Measurements from ENCODE around the gene TUBB. TPM values are rescaled to one million over a fixed set of nuclear protein-coding genes. Genes with fewer than 3 reads are reported as not detected.

Gene TUBB
- total and polyA plus RNA-seq, 9 of the 15 experiments (the other 6 are each of a cell fraction or from before 2014, with no cell fraction given): 971 to 2,870 (median 1,478) TPM

GRCh38 chr6:30732237-30732943 lies 12.2 kb downstream of the TUBB start:
- no peaks in the 10 kb centered on the region for H3K9me1 ChIP-seq (ENCODE audit: control insufficient read depth, insufficient read depth, low read length)
- in situ Hi-C loops (cut with MboI) (no loop called here), intact Hi-C loops (cut with micrococcal nuclease) (loop anchor here (5.0 kb wide), 2 partner anchors 190 to 355 kb away; no protein-coding TSS in a partner anchor)
- 89% methylated on average over 12 of the region's 12 CpGs for WGBS (ENCODE audit: insufficient coverage, low coverage, missing lambda C conversion rate)
- no peak overlapping the region for H2AFZ ChIP-seq (ENCODE audit: low read depth, low read length)
- peaks cover 77% of the 10 kb centered on the region for H3K36me3 ChIP-seq (ENCODE audit: control insufficient read depth, insufficient read depth, low read length)
- H4K20me1 ChIP-seq (replicated peaks; ENCODE audit: control insufficient read depth, insufficient read depth, low read length): 0 out of 2 replicates have a peak, but pooled peaks cover 4% of the 10 kb centered on the region
- CTCF ChIA-PET (ENCODE audit: low intra/inter-chr PET ratio): interaction anchor here (0.7 kb wide), 1 partner anchor 187 kb away, joined by 3 read pairs; no protein-coding TSS in a partner anchor
- H3K27ac ChIP-seq (ENCODE audit: extremely low read depth, low read depth, low read length): no peak overlapping the region
- H3K4me1 ChIP-seq (replicated peaks in 1 of 2; ENCODE audit: control insufficient read depth in 2 of 2, insufficient read depth in 2 of 2, low read length in 2 of 2): peaks cover 2 to 12% of the 10 kb centered on the region in 2 experiments
- no TSS peak for BruUV-seq (replicated peaks)
- no peak overlapping the region for H3K9ac ChIP-seq (ENCODE audit: insufficient read depth in 1 of 2, low read depth in 2 of 2, low read length in 2 of 2)
- no peak for TF ChIP-seq ETV1 (tag; conservative IDR thresholded peaks at IDR 0.05; ENCODE audit: low read depth)
- 0 out of 2 replicates have a peak, but pooled peaks have one; percentile 8 for TF ChIP-seq OTX1 (CRISPR knock-in tag; IDR thresholded peaks at IDR 0.05)
- no peak for TF ChIP-seq PYGO2 (tag; IDR thresholded peaks at IDR 0.05)
- TF ChIP-seq RBFOX2 (IDR thresholded peaks at IDR 0.05; ENCODE audit: low read depth, low read length): 0 out of 2 replicates have a peak, but pooled peaks have one; percentile 30
- peaks cover 5% of the 10 kb centered on the region; the same call in 2 of the 3 replicates for H3K79me2 ChIP-seq (ENCODE audit: control insufficient read depth, insufficient read depth, low read length)
- H3K27me3 ChIP-seq (ENCODE audit: control insufficient read depth in 2 of 2, insufficient read depth in 2 of 2, low read length in 2 of 2): no peaks in the 10 kb centered on the region
- no peak for FAIRE-seq
- POLR2A ChIA-PET: interaction anchor here (0.6 to 6.1 kb wide), 7 partner anchors 9 to 210 kb away, joined by 3 to 50 read pairs (median 4); partner anchors contain the start of genes FLOT1, MDC1 and TUBB
- H3K4me2 ChIP-seq (ENCODE audit: insufficient read depth, low read length): no peak overlapping the region
- no peaks in the 10 kb centered on the region for H3K9me3 ChIP-seq (replicated peaks; ENCODE audit: control insufficient read depth, insufficient read depth, low read depth, low read length)
- ATAC-seq: no peak
- DNase-seq (ENCODE audit: extremely low read depth in 1 of 4, low spot score in 3 of 4): no peak
- no peak overlapping the region for H3K4me3 ChIP-seq

All from K562 (cell line).